GM19099 (cell line): ENCODE measurements around the gene UBASH3A.

Source experiments
- POLR2A ChIP-seq: IDR thresholded peaks from 3 replicates; pipeline ENCODE4 v1.6.1; 2011; ENCODE audit warnings: low read depth; ENCODE audit not compliant: insufficient read length; ENCODE audit errors: extremely low read depth

UBASH3A gene

DNA sequence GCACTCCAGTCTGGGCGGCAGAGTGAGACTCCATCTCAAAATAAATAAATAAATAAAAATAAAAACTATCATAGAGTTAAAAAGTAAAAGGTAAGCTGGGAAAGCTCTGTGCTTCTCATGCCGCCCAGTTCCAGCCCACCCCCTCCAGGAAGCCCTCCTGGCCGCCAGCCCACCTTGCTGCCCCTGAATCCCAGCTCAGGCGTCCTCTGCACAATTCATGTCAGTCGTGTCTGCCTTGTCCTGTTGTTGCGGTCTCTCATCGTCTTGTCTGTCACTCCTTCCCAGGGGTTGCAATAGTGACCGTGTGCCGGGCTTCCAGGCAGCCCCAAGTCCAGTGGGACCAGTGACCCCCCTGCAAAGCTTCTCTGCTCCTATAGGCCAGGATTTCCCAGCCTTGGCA lies 48.2 kb downstream of the UBASH3A start:
- no peak for TF ChIP-seq POLR2A

DNA sequence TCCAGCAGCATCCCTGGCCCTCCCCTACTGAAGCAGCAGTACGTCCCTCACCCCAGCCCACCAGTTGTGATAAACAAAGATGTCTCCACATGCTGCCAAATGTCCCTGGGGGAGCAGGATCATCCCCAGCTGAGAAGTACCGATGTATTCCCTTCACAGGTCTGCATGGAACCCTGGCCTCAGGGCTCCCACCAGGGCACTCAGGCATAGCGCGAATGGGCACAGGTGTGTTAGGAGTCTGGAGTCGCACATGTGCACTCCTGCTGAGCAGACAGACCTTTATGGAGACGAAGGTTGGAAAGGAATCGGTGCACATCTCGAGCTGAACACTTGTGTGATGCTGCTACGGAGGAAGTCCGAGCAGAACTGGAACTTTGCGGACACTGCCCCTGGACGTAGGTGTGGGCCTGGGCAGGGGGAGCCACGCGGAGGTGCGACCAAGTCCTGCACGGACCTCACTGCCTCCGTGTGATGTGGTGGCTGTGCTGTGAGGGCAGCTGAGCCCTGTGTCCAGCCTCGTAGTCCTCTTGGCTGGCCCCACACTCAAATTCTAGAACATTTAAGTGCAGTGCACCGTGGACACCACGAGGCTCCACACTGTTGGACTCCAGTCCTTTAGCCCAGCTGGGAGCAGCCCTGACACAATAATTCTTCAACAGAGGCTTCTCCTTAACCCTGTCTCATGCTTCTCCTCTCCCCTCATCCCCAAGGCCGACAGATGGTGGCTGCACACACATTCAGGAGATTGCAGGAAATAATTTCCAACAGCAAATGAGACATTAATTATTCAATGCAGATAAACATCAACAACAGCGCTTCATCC lies 48.9 kb downstream of the UBASH3A start:
- TF ChIP-seq POLR2A: no peak

DNA sequence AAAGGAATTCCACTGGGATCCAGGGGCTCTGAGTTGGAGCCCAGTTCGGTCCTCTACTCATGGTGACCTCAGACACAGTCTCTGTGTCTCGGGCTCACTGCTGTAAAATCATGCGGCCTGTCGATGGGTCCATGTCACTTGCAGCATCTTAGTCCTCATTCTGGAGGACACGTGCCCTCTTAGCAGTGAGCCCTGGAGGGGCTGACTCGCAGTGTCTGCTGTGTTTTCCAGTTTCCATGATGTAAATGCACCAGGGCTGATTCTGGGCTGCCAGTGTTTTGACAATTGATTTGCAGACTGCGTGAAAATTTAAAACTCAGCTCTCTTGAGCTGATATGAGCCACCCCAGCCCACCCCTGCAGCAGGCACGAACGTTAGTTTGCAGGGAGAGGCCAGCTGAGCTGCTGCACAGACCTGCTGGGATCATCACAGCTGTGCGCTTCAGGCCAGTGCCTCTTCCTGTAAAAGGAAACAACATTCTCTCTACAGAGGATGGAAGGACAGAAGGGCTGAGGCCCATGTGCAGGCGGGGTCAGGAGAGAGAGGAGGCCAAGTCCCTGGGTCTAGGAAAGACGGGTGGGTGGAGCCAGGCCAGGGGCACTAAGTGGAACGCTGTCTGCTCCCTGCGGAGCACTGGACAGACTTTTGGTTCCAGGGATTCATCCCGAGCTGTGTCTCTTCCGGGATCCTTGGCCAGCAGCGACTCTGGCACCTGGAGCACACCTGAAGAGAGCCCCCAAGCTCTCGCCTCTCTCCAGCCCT lies 49.7 kb downstream of the UBASH3A start:
- no peak for TF ChIP-seq POLR2A

DNA sequence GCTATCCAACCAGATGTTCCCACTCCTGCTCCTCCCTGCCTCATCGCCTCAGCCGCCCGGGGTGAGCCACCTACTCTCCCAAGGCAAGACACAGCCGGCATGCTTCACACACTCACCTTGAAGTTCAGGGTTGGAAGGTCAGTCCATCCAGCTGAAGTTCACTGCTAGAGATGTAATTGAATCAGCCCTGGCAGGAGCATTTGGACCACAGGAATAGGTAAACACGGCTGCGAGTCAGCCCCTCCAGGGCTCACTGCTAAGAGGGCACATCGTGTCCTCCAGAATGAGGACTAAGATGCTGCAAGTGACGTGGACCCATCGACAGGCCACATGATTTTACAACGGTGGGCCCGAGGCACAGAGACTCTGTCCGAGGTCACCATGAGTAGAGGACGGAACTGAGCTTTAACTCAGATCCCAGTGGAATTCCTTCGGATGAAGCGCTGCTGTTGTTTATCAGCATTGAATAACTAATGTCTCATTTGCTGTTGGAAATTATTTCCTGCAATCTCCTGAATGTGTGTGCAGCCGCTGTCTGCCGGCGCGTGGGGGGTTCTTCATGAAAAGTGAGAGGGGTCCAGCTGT lies 50.4 kb downstream of the UBASH3A start:
- TF ChIP-seq POLR2A: no peak

DNA sequence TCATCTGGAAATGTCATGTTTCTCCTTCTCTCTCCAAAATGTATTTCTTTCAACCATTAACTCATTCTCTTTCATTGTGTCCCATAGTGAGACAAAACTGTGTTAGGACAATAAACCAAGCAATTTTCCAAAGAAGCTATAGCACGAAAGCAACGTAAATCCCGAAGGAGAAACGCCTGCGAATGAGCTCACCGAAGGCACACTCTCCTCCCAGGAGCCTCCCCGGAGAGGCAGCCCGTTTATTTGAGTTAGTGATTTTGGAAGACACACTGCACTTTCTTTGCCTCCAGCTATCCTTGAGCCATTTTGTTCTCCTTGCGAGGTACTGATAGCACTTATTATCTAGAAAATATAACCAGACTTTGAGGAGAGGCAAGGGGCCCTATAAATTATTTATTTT lies 51.1 kb downstream of the UBASH3A start:
- no peak for TF ChIP-seq POLR2A

DNA sequence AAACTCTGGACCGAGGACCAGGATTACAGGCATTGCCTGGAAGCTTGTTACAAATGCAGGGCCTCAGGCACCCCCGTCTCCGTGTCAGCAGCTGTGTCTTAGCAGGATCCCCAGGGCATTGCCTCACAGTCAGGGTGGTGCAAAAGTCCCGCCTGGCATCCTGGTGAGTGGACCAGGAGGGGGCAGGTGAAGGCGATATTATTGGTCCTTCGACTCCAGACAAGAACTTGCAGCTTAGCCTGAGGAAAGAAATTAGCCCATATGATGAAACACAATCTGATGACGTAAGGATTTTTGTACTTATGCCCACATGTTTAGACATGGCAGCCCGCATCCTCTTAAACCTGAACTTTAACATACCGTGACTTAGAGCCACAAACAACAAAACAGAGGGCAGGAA lies 51.5 kb downstream of the UBASH3A start:
- TF ChIP-seq POLR2A: no peak

DNA sequence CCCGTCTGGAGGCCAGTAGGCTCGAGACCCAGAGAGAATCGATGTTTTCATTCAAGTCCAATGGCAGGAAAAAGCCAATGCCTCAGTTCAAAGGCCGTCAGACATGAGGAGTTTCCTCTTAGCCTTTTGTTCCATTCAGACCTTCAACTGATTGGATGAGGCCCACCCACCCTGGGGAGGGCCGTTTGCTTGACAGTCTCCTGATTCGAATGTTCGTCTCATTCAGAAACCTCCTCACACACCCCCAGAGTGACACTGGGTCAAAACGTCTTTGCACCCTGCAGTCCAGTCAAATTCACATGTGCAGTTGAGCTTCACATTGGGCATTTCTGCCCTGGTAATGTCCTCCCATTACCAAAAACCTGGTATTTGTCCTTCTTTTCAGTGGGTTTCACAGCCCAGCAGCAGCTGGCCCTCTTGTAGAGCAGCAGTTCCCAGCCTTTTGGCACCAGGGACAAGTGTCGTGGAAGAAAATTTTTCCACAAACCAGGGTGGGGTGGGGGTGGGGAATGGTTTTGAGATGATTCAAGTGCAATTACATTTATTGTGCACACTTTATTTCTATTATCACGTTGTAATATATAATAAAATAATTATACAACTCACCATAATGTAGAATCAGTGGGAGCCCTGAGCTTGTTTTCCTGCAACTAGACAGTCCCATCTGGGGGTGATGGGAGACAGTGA lies 52.2 kb downstream of the UBASH3A start:
- TF ChIP-seq POLR2A: no peak

DNA sequence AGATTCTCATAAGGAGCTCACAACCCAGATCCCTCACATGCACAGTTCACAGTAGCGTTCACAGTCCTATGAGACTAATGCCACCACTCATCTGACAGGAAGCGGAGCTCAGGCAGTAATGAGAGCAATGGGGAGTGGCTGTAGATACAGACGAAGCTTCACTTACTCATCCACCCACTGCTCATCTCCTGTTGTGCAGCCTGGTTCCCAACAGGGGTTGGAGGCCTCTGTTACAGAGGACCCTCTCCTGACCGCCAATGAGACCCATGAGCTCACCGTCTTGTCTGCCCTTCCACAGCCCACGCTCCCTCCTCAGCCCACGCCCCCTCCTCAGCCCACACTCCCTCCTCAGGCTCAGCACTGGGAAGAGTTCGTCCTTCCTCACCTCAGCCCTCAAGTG lies 52.8 kb downstream of the UBASH3A start:
- TF ChIP-seq POLR2A: no peak

DNA sequence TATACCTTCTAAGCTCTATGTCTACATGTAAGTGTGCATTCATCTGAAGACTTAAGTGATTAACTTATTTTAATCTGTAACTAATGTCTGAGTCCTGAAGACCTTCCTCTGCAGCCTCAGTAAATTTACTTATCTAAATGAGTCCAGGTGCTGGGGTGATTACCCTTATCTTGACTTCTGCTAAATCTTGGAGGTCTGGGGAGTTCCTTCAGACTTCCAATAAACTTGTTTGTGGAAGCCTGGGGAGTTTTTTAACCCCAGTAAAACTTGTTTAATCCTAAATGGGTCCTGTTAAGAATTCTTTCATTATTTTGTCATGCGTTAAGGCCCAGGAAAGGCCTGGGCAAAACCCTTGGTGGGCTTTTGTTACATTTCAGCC lies 55.4 kb downstream of the UBASH3A start:
- TF ChIP-seq POLR2A: no peak

DNA sequence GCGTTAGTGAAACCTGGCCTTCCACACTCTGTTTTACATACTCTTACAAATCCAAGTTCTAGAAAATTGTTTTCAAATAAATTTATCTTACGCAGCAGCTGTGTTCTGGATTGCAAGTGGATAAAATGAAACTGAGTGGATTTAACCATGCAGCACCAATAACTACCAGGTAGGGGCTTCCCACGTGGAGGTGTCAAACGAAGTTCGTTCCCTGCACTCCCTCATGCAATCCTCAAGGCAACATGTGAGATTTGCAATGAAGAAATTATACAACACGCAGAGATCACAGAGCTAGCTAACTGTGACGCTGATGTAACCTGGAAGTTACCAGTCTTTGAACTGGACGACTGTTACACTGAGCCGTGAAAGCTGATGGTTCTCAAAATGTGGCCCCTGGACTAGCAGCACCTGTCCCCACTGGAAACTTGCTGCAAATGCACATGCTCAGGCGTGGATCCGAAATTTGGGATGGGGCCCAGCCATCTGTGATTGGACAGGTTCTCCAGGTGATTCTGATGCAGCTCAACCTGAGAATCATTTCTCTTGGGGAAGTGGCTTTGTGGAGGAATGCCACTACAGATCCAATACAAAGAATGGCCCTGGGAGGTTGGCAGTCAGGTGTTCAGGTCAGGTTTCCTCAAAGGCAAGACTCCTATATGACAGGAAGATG lies 56.0 kb downstream of the UBASH3A start:
- TF ChIP-seq POLR2A: no peak

DNA sequence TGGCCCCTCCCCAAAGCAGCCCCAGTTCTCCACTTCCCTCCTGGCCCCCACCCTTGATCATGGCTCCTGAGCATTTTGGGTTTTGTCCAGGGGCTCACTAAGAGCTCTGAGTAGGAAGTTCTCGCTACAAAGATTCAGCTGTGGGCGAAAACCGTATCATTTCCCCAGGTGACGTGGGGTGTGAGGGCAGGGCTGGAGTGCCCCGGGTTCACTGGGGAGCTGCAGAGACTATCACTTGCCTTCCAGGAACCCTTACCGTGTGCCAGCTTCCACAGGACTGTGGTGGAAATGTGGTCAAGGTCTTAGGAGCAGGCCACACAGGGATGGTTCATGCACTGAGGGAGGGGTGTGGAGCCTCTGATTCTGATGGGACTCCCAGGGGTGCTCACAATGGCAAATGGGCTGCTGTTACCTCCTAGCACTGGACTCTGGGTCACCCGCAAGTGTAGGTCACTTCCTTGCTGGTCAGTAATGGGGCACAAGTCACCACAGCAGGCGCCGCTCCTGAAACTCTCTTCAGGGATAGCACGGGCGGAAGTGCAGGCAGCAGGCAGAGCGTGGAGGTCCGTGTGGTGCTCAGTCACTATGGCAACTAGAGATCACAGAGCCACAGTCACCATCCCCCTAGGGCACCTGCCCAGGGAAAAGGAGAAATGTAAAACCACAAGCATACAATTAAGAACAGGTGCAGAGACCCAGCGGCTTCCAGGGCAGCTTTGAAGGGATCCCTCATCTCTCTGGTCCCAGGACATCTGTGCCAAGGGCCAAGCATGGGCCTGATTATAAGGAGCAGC lies 56.9 kb downstream of the UBASH3A start:
- TF ChIP-seq POLR2A: no peak

DNA sequence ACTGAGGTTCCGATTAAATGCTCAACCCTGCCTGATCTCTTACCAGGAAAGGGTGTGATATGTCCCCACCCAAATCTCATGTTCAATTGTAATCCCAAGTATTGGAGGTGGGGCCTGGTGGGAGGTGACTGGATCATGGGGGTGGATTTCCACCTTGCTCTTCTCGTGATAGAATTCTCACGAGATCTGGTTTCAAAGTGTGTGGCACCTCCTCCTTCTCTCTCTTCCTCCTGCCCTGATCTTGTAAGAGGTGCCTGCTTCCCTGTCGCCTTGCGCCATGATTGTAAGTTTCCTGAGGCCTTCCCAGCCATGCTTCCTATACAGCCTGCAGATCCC lies 57.5 kb downstream of the UBASH3A start:
- TF ChIP-seq POLR2A: no peak

DNA sequence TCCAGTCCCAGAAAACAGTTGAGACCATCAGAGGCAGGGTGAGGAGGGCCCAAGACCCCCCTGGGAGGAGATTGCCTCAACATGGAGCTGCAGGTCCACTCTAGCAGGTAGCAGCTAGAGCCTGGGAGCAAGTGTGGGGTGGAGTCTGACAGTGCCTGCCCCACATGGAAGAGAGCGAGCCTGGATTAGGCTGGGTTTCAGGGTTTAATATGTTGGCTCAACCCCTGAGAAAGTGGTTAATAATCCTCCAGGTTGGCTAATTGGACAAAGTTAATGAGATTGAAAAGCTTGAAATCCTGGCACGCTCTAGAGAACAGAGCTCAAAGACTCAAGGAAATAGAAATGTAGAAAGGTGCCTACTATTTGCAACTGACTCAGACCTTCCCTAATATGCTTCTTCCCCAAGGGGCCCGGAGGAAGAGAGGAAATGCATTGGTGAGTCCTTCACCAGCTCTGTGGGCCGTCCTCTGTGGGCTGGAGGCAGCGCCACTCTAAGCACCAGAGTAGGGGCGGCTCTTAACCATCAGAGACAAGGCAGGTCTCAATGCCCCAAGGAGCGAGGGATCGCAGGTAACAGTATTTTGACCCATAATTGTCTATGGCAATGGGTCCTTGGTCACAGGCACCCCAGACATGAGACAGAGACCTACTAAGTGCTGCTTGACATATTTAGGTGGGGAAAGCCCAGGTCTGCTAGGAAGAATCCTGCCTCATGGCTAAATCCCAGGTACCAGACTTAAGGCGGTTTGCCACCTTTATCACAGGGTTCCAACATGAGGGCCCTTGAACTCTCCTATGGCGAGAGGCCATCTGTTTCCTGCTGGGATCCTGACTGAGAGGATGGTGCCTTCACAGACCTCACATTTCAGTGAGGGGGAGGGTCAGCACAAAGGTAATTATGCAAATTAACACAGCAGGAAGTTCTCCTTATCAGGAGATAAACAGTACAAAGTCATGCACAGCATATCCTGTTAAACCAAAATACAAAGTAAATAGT lies 58.5 kb downstream of the UBASH3A start:
- peak; percentile 41 for TF ChIP-seq POLR2A
